PC-9 (cell line): ENCODE measurements around the gene SLC38A10.

ENCODE experiments used
- EZH2 ChIP-seq: fragments of 200-600 bp; sonication (generic); IDR thresholded peaks from 2 replicates; pipeline ENCODE4 v1.8.0; 2017; ENCODE audit warnings: antibody characterized with exemption, low read depth
- TF ChIP-seq, protein P1 (sequence below): fragments of 200-600 bp; sonication (generic); conservative IDR thresholded peaks from 2 replicates; pipeline ENCODE4 v1.6.1; 2017; ENCODE audit warnings: mixed run types, antibody characterized with exemption, mild to moderate bottlenecking, moderate library complexity

DNA sequence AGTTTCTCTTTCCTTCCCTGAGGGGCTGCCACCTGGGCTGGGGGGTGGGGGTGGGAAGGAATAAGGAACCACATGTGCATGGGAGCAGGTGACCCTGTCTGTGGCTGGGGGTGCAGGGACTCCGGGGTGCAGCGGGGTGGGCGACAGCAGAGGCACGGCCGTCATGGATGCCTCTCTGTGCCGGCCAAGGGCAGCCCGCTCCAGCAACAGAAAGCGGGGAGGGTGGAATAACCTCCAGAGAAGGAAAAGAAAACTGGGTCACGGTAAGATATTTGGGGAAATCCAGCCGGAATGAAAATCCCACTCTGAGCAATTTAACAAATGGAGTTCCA lies 51.8 kb downstream of the SLC38A10 start:
- TF ChIP-seq, protein P1, sequence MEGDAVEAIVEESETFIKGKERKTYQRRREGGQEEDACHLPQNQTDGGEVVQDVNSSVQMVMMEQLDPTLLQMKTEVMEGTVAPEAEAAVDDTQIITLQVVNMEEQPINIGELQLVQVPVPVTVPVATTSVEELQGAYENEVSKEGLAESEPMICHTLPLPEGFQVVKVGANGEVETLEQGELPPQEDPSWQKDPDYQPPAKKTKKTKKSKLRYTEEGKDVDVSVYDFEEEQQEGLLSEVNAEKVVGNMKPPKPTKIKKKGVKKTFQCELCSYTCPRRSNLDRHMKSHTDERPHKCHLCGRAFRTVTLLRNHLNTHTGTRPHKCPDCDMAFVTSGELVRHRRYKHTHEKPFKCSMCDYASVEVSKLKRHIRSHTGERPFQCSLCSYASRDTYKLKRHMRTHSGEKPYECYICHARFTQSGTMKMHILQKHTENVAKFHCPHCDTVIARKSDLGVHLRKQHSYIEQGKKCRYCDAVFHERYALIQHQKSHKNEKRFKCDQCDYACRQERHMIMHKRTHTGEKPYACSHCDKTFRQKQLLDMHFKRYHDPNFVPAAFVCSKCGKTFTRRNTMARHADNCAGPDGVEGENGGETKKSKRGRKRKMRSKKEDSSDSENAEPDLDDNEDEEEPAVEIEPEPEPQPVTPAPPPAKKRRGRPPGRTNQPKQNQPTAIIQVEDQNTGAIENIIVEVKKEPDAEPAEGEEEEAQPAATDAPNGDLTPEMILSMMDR = no peak
- TF ChIP-seq EZH2 = no peak
